NCI-H774 (cell line): ENCODE data around the gene CLIC5.

ENCODE experiments used
- DNase-seq: peaks from one replicate; lab custom pipeline; 2025; lab: John Stamatoyannopoulos, UW

The CLIC5 gene

DNA sequence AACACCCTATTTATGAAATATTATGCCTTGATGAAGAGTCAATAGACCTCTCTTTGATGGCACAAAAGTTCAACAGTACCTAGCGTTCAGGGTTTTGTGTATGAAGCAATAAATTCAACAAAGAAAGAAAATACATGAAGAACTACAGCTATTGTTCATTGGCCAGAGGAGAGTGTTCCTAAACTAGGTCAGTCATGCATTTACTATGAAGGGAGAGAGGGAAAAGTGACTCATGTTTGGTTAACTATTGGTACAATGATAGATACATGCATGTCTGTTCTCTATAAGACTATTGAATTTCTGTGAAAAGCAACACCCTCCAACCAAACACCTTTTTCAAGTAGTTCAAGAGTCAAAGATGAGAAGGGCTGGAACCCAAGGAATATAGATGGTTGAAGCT lies 50.7 kb downstream of the CLIC5 start:
- DNase-seq: peak; percentile 25

DNA sequence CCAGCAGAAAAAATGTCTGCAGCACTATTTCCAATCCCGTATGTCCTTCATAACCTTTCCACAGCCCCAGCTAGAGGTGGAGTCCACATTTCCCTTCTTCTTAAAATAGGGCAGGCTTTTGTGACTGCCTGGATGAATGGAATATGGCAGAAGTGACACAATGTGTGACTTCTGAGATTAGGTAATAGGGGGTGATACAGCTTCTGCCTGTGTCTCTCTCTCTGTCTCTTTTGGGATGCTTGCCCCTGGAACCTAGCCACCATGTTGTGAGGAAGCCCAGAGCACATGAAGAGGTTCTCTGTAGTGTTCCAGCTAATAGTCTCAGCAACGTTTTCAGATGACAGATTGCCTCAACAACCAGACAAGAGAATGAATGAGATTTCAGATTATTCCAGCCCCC lies 51.4 kb downstream of the CLIC5 start:
- DNase-seq: no peak

DNA sequence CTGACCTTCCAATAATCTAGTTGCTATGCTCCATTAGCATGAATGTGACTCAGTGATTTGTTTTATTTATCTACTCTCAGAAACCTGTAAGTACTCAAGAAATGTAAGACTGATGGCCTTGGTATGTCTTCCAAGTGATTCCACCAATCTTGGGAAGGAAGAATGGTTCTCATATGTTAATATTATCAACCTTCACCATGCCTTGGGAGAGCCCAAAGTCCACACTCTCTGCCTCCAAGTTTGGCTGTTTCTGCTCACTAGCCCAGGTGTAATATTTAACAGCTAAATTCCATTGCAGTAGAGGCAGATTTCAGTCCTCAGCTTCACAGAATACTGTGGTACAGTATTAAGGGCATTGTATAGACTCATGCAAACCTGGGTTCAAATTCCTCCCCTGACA lies 51.8 kb downstream of the CLIC5 start:
- no peak for DNase-seq

DNA sequence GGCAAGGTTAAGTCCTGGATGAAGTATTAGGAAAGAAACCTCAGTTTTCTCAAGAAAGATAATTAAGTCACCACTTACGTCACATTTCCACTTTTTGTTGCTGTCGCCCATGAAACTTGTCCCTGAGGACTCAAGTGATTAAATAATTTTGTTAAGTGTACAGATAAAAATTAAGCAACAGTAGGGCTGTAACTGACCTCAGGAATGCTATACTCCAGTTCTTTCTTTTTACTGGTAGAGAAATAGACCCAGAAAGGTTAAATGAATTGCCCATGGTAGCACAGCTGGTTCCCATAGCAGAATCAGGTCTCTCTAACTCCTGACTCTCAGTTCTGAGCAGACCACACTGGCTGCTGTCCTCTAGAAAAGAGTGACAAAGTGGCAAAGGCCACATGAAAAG lies 54.5 kb downstream of the CLIC5 start:
- DNase-seq: no peak

GRCh38 chr6:45959534-45960145 lies 56.0 kb downstream of the CLIC5 start:
- peak; percentile 77 for DNase-seq

DNA sequence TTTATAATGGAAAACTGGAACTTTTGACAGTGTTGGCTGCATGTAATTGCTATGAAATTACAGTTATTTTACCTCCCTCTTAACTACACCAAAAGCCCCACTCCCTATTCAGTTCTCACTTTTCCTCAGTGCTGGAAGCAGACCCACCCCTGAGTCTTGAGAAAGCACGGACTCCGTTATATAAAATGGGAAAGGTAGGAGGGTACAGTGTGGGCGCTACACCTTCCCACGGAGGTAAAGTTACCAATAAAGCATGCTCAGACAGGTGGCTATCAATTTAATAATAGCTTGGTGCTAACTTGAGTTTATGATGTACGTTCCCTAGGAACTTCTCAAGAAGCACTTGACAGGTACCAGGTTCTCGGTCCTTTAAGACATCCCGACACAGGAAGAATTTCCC lies 59.0 kb downstream of the CLIC5 start:
- no peak for DNase-seq

GRCh38 chr6:45956176-45956575 lies 59.5 kb downstream of the CLIC5 start:
- no peak for DNase-seq

- no peak for DNase-seq
Measured at GRCh38 chr6:45955597-45955996, 60.1 kb downstream of the CLIC5 start.

DNA sequence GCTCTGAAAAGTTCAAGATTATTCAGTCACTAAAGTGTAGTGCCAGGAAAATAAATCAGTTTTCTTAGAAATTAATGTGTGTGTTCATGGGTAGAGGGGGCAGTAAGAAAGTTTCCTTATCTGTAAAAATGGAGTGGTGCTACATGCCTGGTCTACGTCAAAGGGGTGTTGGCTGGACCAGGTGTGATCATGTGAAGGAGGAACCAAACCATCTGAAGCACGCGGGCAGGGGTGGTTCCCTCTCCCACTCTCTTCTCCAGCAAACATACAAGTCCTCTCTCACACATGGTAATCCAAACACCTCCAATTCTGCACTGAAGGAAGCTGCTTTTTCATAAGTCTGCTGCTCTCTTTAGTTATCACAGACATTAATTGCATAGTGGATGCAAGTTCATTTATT lies 63.1 kb downstream of the CLIC5 start:
- DNase-seq: no peak

DNA sequence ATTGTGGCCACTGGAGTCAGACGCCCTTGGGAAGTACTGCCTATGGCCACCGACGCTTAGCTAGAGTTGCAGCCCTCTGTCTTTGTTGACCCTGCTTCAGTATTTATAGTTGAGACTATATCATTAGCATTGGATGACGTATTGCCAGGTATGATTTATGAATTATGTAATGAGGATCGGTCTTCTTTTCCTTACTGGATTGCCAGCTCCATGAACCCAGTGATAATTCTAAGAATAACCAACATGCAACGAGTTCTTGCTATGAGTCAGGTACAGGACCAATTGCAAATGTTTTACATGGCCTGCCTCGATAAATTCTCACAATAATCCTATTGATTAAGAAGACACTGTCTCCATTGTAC lies 63.5 kb downstream of the CLIC5 start:
- DNase-seq: no peak

GRCh38 chr6:45951321-45952167 lies 64.1 kb downstream of the CLIC5 start:
- no peak for DNase-seq

DNA sequence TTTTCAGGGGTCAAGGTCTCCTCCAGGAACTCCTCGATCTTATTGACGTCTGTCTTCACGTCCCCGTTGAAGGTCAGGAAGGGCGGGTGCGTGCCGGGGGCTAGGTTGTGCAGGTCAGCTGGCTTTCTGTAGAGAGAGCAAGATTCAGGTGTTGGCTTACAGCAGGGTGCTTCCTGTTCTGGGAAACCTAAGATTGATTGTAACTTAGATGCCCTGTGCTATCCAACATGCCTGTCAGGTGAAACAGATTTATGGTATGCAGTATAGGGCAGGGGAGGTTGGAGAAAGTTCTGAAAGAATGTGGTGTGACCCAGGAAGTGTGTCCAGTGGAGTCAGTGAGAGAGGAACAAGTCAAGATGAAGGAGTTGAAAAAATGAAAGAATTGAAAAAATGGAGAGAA lies 66.4 kb downstream of the CLIC5 start:
- DNase-seq: no peak

GRCh38 chr6:45947807-45948206 lies 67.9 kb downstream of the CLIC5 start:
- no peak for DNase-seq

DNA sequence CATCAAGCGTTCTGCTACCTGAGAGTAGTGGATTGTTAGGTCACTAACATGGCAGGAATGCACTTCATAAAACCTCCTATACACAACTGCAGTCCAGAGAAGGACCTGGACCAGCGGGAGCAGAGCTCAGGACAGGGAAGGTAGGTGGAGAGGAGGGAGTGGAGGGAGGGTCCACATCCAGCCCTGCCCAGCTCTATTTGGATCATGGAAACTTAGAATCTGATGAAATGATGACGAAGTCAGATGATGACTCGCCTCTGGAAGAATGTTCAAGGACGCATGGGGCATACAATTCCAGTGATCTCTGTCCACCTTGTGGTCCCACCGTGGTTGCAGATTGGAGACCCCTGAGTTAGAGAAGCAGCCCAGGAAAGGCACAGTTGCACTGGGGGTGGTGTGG lies 68.8 kb downstream of the CLIC5 start:
- no peak for DNase-seq

DNA sequence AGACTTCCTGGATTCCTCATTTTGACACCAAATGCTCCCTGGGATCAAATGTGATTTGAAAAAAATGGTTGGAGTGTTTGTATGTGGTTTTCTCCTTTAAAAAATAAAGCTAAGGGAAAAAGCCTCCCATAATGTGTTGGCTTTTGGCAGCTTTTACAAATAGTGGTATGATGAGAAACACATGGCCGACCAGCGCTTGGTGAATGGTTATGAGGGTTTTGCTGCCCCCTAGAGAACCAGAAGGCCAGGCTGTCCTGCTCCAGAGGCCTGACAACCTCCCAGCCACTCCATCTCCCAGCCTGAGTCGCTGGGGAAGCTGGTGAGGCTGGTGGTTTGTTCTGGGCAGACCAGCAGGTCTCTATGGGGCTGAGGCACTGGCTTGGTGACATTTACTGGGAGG lies 69.3 kb downstream of the CLIC5 start:
- DNase-seq: no peak

GRCh38 chr6:45942953-45943352 lies 72.7 kb downstream of the CLIC5 start:
- no peak for DNase-seq

DNA sequence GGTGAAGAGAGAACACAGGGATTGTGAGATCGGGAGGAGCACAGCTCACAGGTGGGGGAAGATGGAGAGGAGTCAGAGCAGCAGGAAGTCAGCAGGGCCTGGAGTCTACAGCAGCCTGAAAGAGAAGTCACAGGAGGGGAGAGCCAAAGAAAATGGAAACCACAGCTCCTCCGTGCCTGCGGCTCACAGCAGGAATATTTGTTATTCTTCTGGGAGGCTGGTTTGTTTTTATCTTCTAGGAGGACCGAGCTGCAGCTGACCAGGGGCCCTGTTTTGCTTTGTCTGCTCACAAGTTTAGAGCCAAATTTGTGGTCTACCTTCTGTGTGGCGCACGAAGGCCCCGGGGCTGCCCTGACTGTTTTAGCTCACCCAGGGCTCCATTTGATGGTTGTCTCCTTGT lies 81.8 kb downstream of the CLIC5 start:
- DNase-seq: no peak

DNA sequence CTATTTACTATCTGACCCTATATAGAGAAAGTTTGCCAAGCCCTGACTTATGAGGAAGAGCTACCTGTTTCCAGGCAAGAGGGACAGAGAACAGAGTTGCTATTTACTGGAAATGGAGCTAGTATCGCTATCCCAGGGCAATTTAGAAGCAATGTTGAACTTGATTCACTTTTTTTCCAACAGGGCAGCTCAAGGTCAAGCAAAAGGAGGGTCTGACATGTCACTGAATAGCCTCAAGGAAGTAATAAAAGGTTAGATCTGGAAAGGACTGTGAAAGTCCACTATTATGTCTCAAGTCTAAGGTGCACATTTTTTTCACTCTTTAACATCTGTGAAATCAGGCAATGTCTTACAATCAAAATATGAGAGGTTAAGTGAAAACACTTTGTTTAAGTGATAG lies 84.4 kb downstream of the CLIC5 start:
- no peak for DNase-seq

- DNase-seq: peak; percentile 65
Measured at GRCh38 chr6:45930420-45931040, 85.1 kb downstream of the CLIC5 start.

- no peak for DNase-seq
Measured at GRCh38 chr6:45929421-45930361, 86.0 kb downstream of the CLIC5 start.

DNA sequence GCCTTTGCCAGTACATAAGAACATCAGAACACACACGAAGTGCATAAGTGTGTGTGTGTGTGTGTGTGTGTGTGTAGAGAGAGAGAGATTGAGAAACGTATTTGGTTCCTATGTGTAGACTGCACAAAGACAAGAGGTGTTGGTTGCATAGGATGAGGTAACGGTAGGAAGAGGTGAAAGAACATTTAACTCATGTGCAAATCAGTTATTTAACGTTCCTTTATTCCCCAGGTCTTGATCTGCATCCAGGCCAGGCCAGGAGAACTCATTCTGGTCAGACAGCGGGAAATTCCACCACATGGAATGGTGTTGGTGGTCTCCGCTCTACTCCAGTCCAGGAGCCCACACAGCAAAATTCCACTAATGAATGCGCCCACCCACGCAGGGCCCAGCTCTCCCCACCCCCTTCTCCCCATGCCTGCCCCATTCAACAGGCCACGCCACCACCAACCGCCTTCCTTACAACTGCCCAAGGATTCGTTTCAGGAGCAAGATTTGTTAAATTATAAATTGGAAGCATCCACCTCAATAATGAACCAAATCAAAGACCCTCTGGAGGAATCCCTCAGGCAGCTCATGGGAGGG lies 86.8 kb downstream of the CLIC5 start:
- DNase-seq: no peak
